Activated CD4-positive, alpha-beta memory T cell treated with anti-CD3 and anti-CD28 coated beads for 36 hours (primary cell): ENCODE data around the gene LMOD2. TPM values are rescaled to one million over a fixed set of nuclear protein-coding genes. Genes with fewer than 3 reads are reported as not detected.

Experiments used
- CTCF ChIA-PET: fragments of 350-600 bp; sonication (Branson Sonifier 250); formaldehyde crosslinking; loops from one replicate; lab custom pipeline; 2021; ENCODE audit warnings: antibody characterized with exemption, inconsistent platforms; lab: Charles Lee
- POLR2A ChIA-PET: fragments of 350-600 bp; sonication (Branson Sonifier 250); formaldehyde crosslinking; loops from one replicate; lab custom pipeline; 2021; ENCODE audit warnings: antibody characterized with exemption; lab: Charles Lee
- DNase-seq: peaks from one replicate; pipeline ENCODE4 v3.0.0-alpha.2; 2020
- H3K27ac Mint-ChIP-seq: one replicate; pipeline ENCODE4 v1.8.0; 2021; ENCODE audit warnings: mixed read lengths
- H3K27me3 Mint-ChIP-seq: one replicate; pipeline ENCODE4 v1.8.0; 2021; ENCODE audit warnings: mixed read lengths
- H3K36me3 Mint-ChIP-seq: one replicate; pipeline ENCODE4 v1.8.0; 2021; ENCODE audit warnings: mixed read lengths
- H3K4me1 Mint-ChIP-seq: one replicate; pipeline ENCODE4 v1.8.0; 2021; ENCODE audit warnings: low read depth, mixed read lengths
- H3K4me3 Mint-ChIP-seq: one replicate; pipeline ENCODE4 v1.8.0; 2021; ENCODE audit warnings: mild to moderate bottlenecking, mixed read lengths
- H3K9me3 Mint-ChIP-seq: one replicate; pipeline ENCODE4 v1.8.0; 2021; ENCODE audit warnings: mixed read lengths
- intact Hi-C: fragments of 100-400 bp; cut with micrococcal nuclease; formaldehyde crosslinking; loops from one replicate; pipeline ENCODE4 v1.15.1; 2023
- total RNA-seq, 2 experiments: library from RNA; stranded (reverse); gene quantifications; one replicate each; pipeline ENCODE4 v1.2.3, GENCODE V29; 2021

The LMOD2 gene
- total RNA-seq, 2 experiments from 2014 or later, result not detected

DNA sequence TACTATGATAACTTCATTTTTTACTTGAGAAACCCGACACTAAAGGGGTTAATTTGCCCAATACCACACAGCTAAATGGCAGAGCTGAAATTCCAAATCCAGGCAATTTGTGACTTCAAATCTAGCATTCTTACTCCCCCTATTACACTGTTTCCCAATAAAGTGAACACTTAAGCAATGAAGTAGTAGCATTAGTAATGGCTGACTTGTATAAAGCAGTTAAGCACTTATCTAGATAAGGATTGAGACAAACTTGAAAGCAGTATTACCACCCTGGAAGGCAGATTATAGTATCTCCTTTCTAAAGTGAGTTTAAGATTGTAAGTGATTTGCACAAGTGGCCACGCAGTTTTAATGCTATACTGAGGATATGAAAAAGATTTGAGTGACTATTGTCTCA lies 53.9 kb downstream of the LMOD2 start:
- H3K9me3 Mint-ChIP-seq, result no peaks in the 10 kb centered on the region
- DNase-seq, result no peak
- no peaks in the 10 kb centered on the region for H3K27me3 Mint-ChIP-seq
- H3K4me1 Mint-ChIP-seq, result peaks cover 39% of the 10 kb centered on the region
- CTCF ChIA-PET, result no interaction called here
- POLR2A ChIA-PET, result interaction anchor here (1.0 kb wide), 1 partner anchor 40 kb away, joined by 3 read pairs; the partner anchor contains the start of gene WASL
- H3K36me3 Mint-ChIP-seq, result peaks cover 16% of the 10 kb centered on the region
- intact Hi-C loops, result no loop called here
- H3K27ac Mint-ChIP-seq, result no peak overlapping the region
- H3K4me3 Mint-ChIP-seq, result no peak overlapping the region

- Mint-ChIP-seq H3K27ac (peak overlapping the region; percentile 72), H3K4me3 (no peak overlapping the region), H3K27me3 (no peaks in the 10 kb centered on the region), H3K9me3 (no peaks in the 10 kb centered on the region), H3K4me1 (peaks cover 51% of the 10 kb centered on the region), H3K36me3 (peaks cover 12% of the 10 kb centered on the region)
- intact Hi-C loops, result loop anchor here (5.0 kb wide), 1 partner anchor 153 kb away; the partner anchor contains the start of gene NDUFA5
- ChIA-PET CTCF (no interaction called here), POLR2A (interaction anchor here (1.0 kb wide), 1 partner anchor 39 kb away, joined by 3 read pairs; the partner anchor contains the start of gene WASL)
- DNase-seq, result no peak
Observed at GRCh38 chr7:123710683-123711082, 55.0 kb downstream of the LMOD2 start.

GRCh38 chr7:123711832-123712293 lies 56.2 kb downstream of the LMOD2 start:
- POLR2A ChIA-PET, result no interaction called here
- Mint-ChIP-seq H3K36me3 (peaks cover 9% of the 10 kb centered on the region), H3K4me1 (peaks cover 56% of the 10 kb centered on the region)

DNA sequence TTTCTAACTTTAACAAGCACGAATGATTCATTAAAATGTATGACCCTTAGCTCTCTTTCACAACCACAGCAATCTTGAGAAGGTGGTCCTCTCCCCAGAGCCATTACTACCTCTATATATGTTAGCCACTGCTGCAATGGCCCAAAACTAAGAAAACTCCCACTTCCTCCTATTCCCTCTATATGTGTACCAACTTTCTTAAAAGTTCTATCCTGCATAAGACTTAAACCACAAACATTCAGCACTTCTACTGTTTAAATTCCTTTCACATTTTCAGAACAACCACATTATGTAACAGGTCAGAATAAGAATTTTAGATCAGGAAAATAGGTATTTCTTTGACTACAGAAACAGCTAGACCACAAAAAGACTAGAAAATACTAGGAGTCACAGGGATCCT lies 57.0 kb downstream of the LMOD2 start:
- no peaks in the 10 kb centered on the region for H3K9me3 Mint-ChIP-seq
- H3K4me1 Mint-ChIP-seq, result peaks cover 58% of the 10 kb centered on the region
- intact Hi-C loops, result loop anchor here (1.0 to 5.0 kb wide), 3 partner anchors 35 to 155 kb away; partner anchors contain the start of gene NDUFA5
- H3K36me3 Mint-ChIP-seq, result peaks cover 9% of the 10 kb centered on the region
- ChIA-PET POLR2A (no interaction called here), CTCF (no interaction called here)
- H3K27me3 Mint-ChIP-seq, result no peaks in the 10 kb centered on the region
- DNase-seq, result no peak
- no peak overlapping the region for H3K27ac Mint-ChIP-seq
- no peak overlapping the region for H3K4me3 Mint-ChIP-seq

More at GRCh38 chr7:123711832-123712293, 56.2 kb downstream of the LMOD2 start:
- no peaks in the 10 kb centered on the region for H3K9me3 Mint-ChIP-seq
- H3K27me3 Mint-ChIP-seq, result no peaks in the 10 kb centered on the region
- DNase-seq, result peak; percentile 26
- intact Hi-C loops, result loop anchor here (1.0 to 5.0 kb wide), 3 partner anchors 35 to 155 kb away; partner anchors contain the start of gene NDUFA5
- H3K4me3 Mint-ChIP-seq, result no peak overlapping the region
- CTCF ChIA-PET, result no interaction called here
- peak overlapping the region; percentile 83 for H3K27ac Mint-ChIP-seq

Other genes starting within 250 kb of the LMOD2 start
- under 1 TPM in 1 of 2 experiments, not detected in 1; 0.10 TPM for gene IQUB, start 121.3 kb upstream of the LMOD2 start, total RNA-seq
- 10 to 100 TPM; 57.8 to 61.0 TPM for gene NDUFA5, start 98.0 kb upstream of the LMOD2 start, total RNA-seq
- gene ASB15, start 54.0 kb upstream of the LMOD2 start, total RNA-seq, result not detected
- 1 to 10 TPM; 5.1 to 5.9 TPM for gene WASL, start 93.1 kb downstream of the LMOD2 start, total RNA-seq
- under 1 TPM in 1 of 2 experiments, not detected in 1; 0.34 TPM for gene HYAL4, start 189.3 kb downstream of the LMOD2 start, total RNA-seq